HepG2 (cell line): ENCODE measurements around the gene CFAP46. TPM values are rescaled to one million over a fixed set of nuclear protein-coding genes. Genes with fewer than 3 reads are reported as not detected.

ENCODE experiments used
- ATAC-seq: fragments of 200-7000 bp; cut with Tn5 transposase; 3 replicates; pipeline ENCODE4 v1.9.1; 2020; ENCODE audit warnings: mild to moderate bottlenecking, moderate library complexity
- BruUV-seq: library from RNA; stranded (reverse); fragments of 400-500 nt; replicated peaks from 2 replicates; lab custom pipeline; 2021; lab: Mats Ljungman, UMichigan
- CTCF ChIA-PET: fragments of 300-600 bp; formaldehyde crosslinking; extraction: SDS; loops from one replicate; lab custom pipeline; 2021; ENCODE audit warnings: low total read pairs, inconsistent platforms, low intra/inter-chr PET ratio; lab: Yijun Ruan, JAX
- POLR2A ChIA-PET: fragments of 350-600 bp; sonication (Branson Sonifier 250); formaldehyde crosslinking; loops from one replicate; lab custom pipeline; 2020; ENCODE audit warnings: antibody characterized with exemption, inconsistent platforms; lab: Yijun Ruan, JAX
- DNase-seq: peaks from one replicate; pipeline ENCODE4 v3.0.0-alpha.2; 2015; ENCODE audit warnings: low spot score
- FAIRE-seq: peaks from 3 replicates; lab custom pipeline; 2011; peaks lifted over from hg19 to GRCh38; lab: Jason Lieb, UNC
- H2AFZ ChIP-seq: one replicate; pipeline ENCODE4 v1.6.1; 2011; ENCODE audit warnings: low read length, inconsistent platforms
- H3K27ac ChIP-seq: fragments of 300-600 bp; 3 replicates; pipeline ENCODE4 v1.8.0; 2011; ENCODE audit warnings: mixed run types, mild to moderate bottlenecking, mixed read lengths, low read length, inconsistent platforms; ENCODE audit not compliant: insufficient read depth; ENCODE audit errors: extremely low read length
- H3K27me3 ChIP-seq, 2 experiments: fragments of 200-600 bp in 1 of 2; 2 replicates in 1 of 2; 3 replicates in 1 of 2; pipeline versions ENCODE4 v1.6.0 to v1.8.0; 2011; ENCODE audit warnings: low read length in 2 of 2, mild to moderate bottlenecking in 2 of 2, moderate library complexity in 2 of 2, inconsistent platforms in 1 of 2; ENCODE audit not compliant: insufficient read depth in 2 of 2, control insufficient read depth in 1 of 2
- H3K36me3 ChIP-seq, 2 experiments: fragments of 200-600 bp in 1 of 2; replicated peaks in 1 of 2; 2 replicates in 1 of 2; 3 replicates in 1 of 2; pipeline versions ENCODE4 v1.5.1 to v1.8.0; 2011; ENCODE audit warnings: low read length in 2 of 2, inconsistent platforms in 1 of 2; ENCODE audit not compliant: insufficient read depth in 2 of 2, control insufficient read depth in 1 of 2
- H3K4me1 ChIP-seq: 2 replicates; pipeline ENCODE4 v1.5.1; 2012; ENCODE audit warnings: low read length, inconsistent platforms; ENCODE audit not compliant: insufficient read depth
- H3K4me2 ChIP-seq: 2 replicates; pipeline ENCODE4 v1.6.0; 2011; ENCODE audit warnings: low read depth, low read length, inconsistent platforms
- H3K4me3 ChIP-seq, 3 experiments: fragments of 200-600 bp in 1 of 3; sonication (generic), shearing (Covaris generic) in 1 of 3; replicated peaks in 1 of 3; 2 replicates each; pipeline ENCODE4 v1.5.1; 2011 to 2016; ENCODE audit warnings: low read length in 3 of 3, inconsistent platforms in 2 of 3, low read depth in 2 of 3, mild to moderate bottlenecking in 2 of 3, control low read depth in 1 of 3, mixed read lengths in 1 of 3; ENCODE audit not compliant: insufficient read depth in 1 of 3
- H3K79me2 ChIP-seq: one replicate; pipeline ENCODE4 v1.6.1; 2011; ENCODE audit warnings: low read length, inconsistent platforms; ENCODE audit not compliant: insufficient read depth
- H3K9ac ChIP-seq: 2 replicates; pipeline ENCODE4 v1.6.0; 2011; ENCODE audit warnings: mild to moderate bottlenecking, low read depth, low read length, inconsistent platforms; ENCODE audit not compliant: insufficient read depth
- H3K9me3 ChIP-seq: 2 replicates; pipeline ENCODE4 v1.5.1; 2012; ENCODE audit warnings: mild to moderate bottlenecking, low read length
- H4K20me1 ChIP-seq: 2 replicates; pipeline ENCODE4 v1.6.0; 2011; ENCODE audit warnings: inconsistent platforms, mild to moderate bottlenecking, low read length, moderate library complexity; ENCODE audit not compliant: insufficient read depth
- GABPB1 ChIP-seq: IDR thresholded peaks from 2 replicates; pipeline ENCODE4 v1.6.1; 2016; ENCODE audit warnings: mild to moderate bottlenecking, missing genetic modification reagents, moderate library complexity, missing compliant biosample characterization
- HNRNPL ChIP-seq: fragments of 200-400 bp; formaldehyde crosslinking; IDR thresholded peaks from 2 replicates; pipeline ENCODE4 v1.6.1; 2017; ENCODE audit warnings: mild to moderate bottlenecking, low read depth, low read length
- KDM3A ChIP-seq: IDR thresholded peaks from 2 replicates; pipeline ENCODE4 v1.6.1; 2018; ENCODE audit warnings: low read depth, missing compliant biosample characterization
- PBX2 ChIP-seq: IDR thresholded peaks from 2 replicates; pipeline ENCODE4 v1.6.1; 2016; ENCODE audit warnings: control low read depth
- RFX1 ChIP-seq: fragments of 450-650 bp; IDR thresholded peaks from 2 replicates; pipeline ENCODE4 v1.6.1; 2017
- RFX3 ChIP-seq: IDR thresholded peaks from 2 replicates; pipeline ENCODE4 v1.6.1; 2016; ENCODE audit warnings: missing biosample characterization, missing genetic modification reagents
- SALL2 ChIP-seq: sonication (generic); formaldehyde crosslinking; IDR thresholded peaks from 2 replicates; pipeline ENCODE4 v1.8.1; 2023; ENCODE audit warnings: mild to moderate bottlenecking, missing genetic modification reagents, inconsistent platforms
- ZNF687 ChIP-seq: sonication (generic); formaldehyde crosslinking; IDR thresholded peaks from 2 replicates; pipeline ENCODE4 v1.5.1; 2020; ENCODE audit warnings: mild to moderate bottlenecking, missing genetic modification reagents, moderate library complexity
- ZSCAN25 ChIP-seq: sonication (generic); formaldehyde crosslinking; IDR thresholded peaks from 2 replicates; pipeline ENCODE4 v1.8.0; 2022; ENCODE audit warnings: mild to moderate bottlenecking, missing genetic modification reagents
- WGBS: methylation state at CpG from one replicate; pipeline ENCODE4 v1.1.6; 2017; ENCODE audit warnings: low lambda C conversion rate; 5-methylcytosine and 5-hydroxymethylcytosine counted together
- in situ Hi-C: cut with HindIII; loops from 2 replicates; pipeline ENCODE4 v1.10.0; 2017; ENCODE audit warnings: low pct_unique_long_range_greater_than_20kb; ENCODE audit not compliant: extremely low pct_ligation_motif_present
- intact Hi-C: fragments of 100-400 bp; cut with micrococcal nuclease; formaldehyde crosslinking; loops from one replicate; pipeline ENCODE4 v1.10.0; 2022; ENCODE audit not compliant: unreplicated experiment
- polyA plus RNA-seq, 8 experiments: library from polyadenylated mRNA; depleted of rRNA in 3 of 8; stranded (reverse) in 7 of 8; unstranded in 1 of 8; fragments of >200 nt; fragmentation: Illumina TruSeq in 4 of 8; extraction: Trizol in 4 of 8; gene quantifications; 2 replicates each; pipeline versions ENCODE4 v1.2.1 to v1.2.3, GENCODE V29; 2011 to 2016; ENCODE audit warnings: low read depth in 4 of 8, missing spikeins in 1 of 8, mixed read lengths in 1 of 8; ENCODE audit not compliant: insufficient read depth in 1 of 8
- total RNA-seq, 5 experiments: library from RNA; depleted of rRNA; stranded (reverse); fragments of >200 nt; fragmentation: Illumina TruSeq; extraction: Trizol; gene quantifications; 2 replicates each; pipeline ENCODE4 v1.2.3, GENCODE V29; 2016; ENCODE audit warnings: low read depth in 1 of 5

The CFAP46 gene
- total and polyA plus RNA-seq, 2 of the 13 experiments (the other 11 are each of a cell fraction or from before 2014, with no cell fraction given): 0.24 to 0.84 TPM

- in situ Hi-C loops: no loop called here
- intact Hi-C loops: no loop called here
- no peaks in the 10 kb centered on the region for H3K79me2 ChIP-seq
- BruUV-seq: no TSS peak
- no peak overlapping the region for H2AFZ ChIP-seq
- H3K4me3 ChIP-seq: peak overlapping the region in 2 of 3 experiments; percentile 10 to 25; a peak in 2 of 6 replicates
- ATAC-seq (peak; percentile 60), DNase-seq (peak; percentile 37), FAIRE-seq (no peak)
- WGBS: 38% methylated on average over 16 of the region's 41 CpGs
- no peaks in the 10 kb centered on the region for H4K20me1 ChIP-seq
- peak overlapping the region; percentile 51 for H3K4me2 ChIP-seq
- no peaks in the 10 kb centered on the region for H3K9me3 ChIP-seq
- CTCF ChIA-PET: no interaction called here
- H3K27me3 ChIP-seq: peaks cover 12 to 67% of the 10 kb centered on the region in 2 experiments; a peak in 3 of 5 replicates
- no peak overlapping the region for H3K27ac ChIP-seq
- H3K9ac ChIP-seq: no peak overlapping the region
- H3K36me3 ChIP-seq: no peaks in the 10 kb centered on the region
- peaks cover 6% of the 10 kb centered on the region for H3K4me1 ChIP-seq
- TF ChIP-seq KDM3A (CRISPR knock-in tag): no peak
- TF ChIP-seq RFX1: peak; percentile 77
- peak; percentile 76 for TF ChIP-seq RFX3 (CRISPR knock-in tag)
- peak; percentile 67 for TF ChIP-seq PBX2 (CRISPR knock-in tag)
- no peak for TF ChIP-seq SALL2 (CRISPR knock-in tag)
- peak; percentile 35 for TF ChIP-seq ZNF687 (CRISPR knock-in tag)
- 0 out of 2 replicates have a peak, but pooled peaks have one; percentile 32 for TF ChIP-seq ZSCAN25 (CRISPR knock-in tag)
- no peak for TF ChIP-seq HNRNPL
- peak; percentile 15; the same call in 1 of the 2 replicates for TF ChIP-seq GABPB1 (CRISPR knock-in tag)
- POLR2A ChIA-PET: no interaction called here
Measured at GRCh38 chr10:132961787-132962622, 19.6 kb upstream of the CFAP46 start.
